Smooth muscle cell (in vitro differentiated cells): Measurements from ENCODE around the gene ZNF784. TPM values are rescaled to one million over a fixed set of nuclear protein-coding genes. Genes with fewer than 3 reads are reported as not detected.

ENCODE experiments used
- DNase-seq: peaks from one replicate; lab custom pipeline; 2025; ENCODE audit not compliant: unreplicated experiment; lab: John Stamatoyannopoulos, UW
- H2AFZ ChIP-seq: fragments of 200-600 bp; sonication (generic); 2 replicates; pipeline ENCODE4 v1.6.0; 2016; ENCODE audit warnings: antibody characterized with exemption, low read depth, mild to moderate bottlenecking
- H3F3A ChIP-seq: fragments of 200-600 bp; sonication (generic); 2 replicates; pipeline ENCODE4 v1.6.0; 2017; ENCODE audit warnings: antibody characterized with exemption, low read depth
- H3K27ac ChIP-seq: fragments of 200-600 bp; sonication (generic); 2 replicates; pipeline ENCODE4 v1.5.1; 2016; ENCODE audit warnings: low read depth, mild to moderate bottlenecking
- H3K27me3 ChIP-seq: fragments of 200-600 bp; sonication (generic); 2 replicates; pipeline ENCODE4 v1.6.1; 2016; ENCODE audit warnings: low read depth, mild to moderate bottlenecking
- H3K36me3 ChIP-seq: fragments of 200-600 bp; sonication (generic); 2 replicates; pipeline ENCODE4 v1.5.1; 2016; ENCODE audit warnings: low read depth
- H3K4me1 ChIP-seq: fragments of 200-600 bp; sonication (generic); 2 replicates; pipeline ENCODE4 v1.5.1; 2016; ENCODE audit warnings: low read depth
- H3K4me2 ChIP-seq: fragments of 200-600 bp; sonication (generic); 2 replicates; pipeline ENCODE4 v1.6.0; 2016; ENCODE audit warnings: mild to moderate bottlenecking
- H3K4me3 ChIP-seq: fragments of 200-600 bp; sonication (generic); 2 replicates; pipeline ENCODE4 v1.5.1; 2016; ENCODE audit warnings: mild to moderate bottlenecking
- H3K79me2 ChIP-seq: fragments of 200-600 bp; sonication (generic); 2 replicates; pipeline ENCODE4 v1.6.0; 2016; ENCODE audit warnings: low read depth, mild to moderate bottlenecking
- H3K9ac ChIP-seq: fragments of 200-600 bp; sonication (generic); 2 replicates; pipeline ENCODE4 v1.6.0; 2016; ENCODE audit warnings: low read depth
- H3K9me3 ChIP-seq: fragments of 200-600 bp; sonication (generic); replicated peaks from 2 replicates; pipeline ENCODE4 v1.5.1; 2016; ENCODE audit warnings: low read depth
- H4K20me1 ChIP-seq: fragments of 200-600 bp; sonication (generic); 2 replicates; pipeline ENCODE4 v1.6.0; 2016; ENCODE audit warnings: low read depth
- WGBS: methylation state at CpG from one replicate; pipeline ENCODE4 v1.1.7; 2016; ENCODE audit warnings: low lambda C conversion rate; 5-methylcytosine and 5-hydroxymethylcytosine counted together
- polyA plus RNA-seq: library from polyadenylated mRNA; unstranded; fragments of >200 nt; fragmentation: Nextera tagmentation; extraction: Ambion mirVana; gene quantifications from 2 replicates; pipeline ENCODE4 v1.2.1, GENCODE V29; 2016
- total RNA-seq: library from RNA; depleted of rRNA; stranded (reverse); fragments of >200 nt; gene quantifications from 2 replicates; pipeline ENCODE4 v1.2.3, GENCODE V29; 2014
- TF ChIP-seq, protein P1 (sequence below): fragments of 200-600 bp; sonication (generic); IDR thresholded peaks from 2 replicates; pipeline ENCODE4 v1.5.1; 2017; ENCODE audit warnings: borderline replicate concordance, mild to moderate bottlenecking, antibody characterized with exemption; ENCODE audit not compliant: insufficient read depth, poor library complexity, severe bottlenecking

ZNF784 gene
- total and polyA plus RNA-seq, 2 experiments from 2014 or later, result 3.1 to 7.3 TPM

DNA sequence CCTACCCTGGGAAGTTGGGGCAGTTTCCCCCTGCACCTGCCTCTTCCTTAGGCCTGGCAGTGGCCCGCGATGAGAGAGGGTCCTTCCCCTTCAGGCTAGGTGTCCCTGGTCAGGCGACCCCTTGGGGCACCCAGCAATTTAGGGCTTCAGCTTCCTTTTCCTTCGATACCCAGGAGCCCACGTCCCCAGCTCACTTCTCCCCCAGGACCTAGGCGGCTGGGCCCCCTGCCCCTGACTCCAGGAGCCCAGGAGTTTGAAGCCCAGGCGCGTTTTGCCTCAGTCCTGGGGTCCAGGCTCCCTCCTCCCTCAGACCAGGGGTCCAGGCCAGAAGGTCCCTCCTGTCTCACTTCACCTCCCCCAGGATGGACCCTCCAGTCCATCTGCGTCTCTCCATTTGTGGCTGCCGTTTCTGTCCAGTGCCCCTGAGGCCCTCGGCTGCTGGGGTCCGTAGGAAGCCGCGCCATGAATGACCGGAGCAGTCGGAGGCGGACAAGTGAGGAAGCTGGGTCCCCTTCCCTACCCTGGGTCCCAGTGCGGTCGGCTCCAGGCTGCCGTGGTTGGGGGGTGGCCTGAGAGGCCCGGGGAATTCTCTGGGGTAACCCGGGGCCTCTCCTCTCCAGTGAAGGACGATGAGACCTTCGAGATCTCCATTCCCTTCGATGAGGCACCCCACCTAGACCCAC lies 24.4 kb upstream of the ZNF784 start:
- Histone ChIP-seq H3K4me1 (peaks cover 13% of the 10 kb centered on the region), H3K27me3 (no peaks in the 10 kb centered on the region), H3K4me2 (peak overlapping the region; percentile 99), H3K4me3 (peak overlapping the region; percentile 99), H3K27ac (no peak overlapping the region), H3F3A (peaks cover 12% of the 10 kb centered on the region), H2AFZ (no peak overlapping the region), H3K36me3 (no peaks in the 10 kb centered on the region), H3K79me2 (peaks cover 39% of the 10 kb centered on the region), H4K20me1 (no peaks in the 10 kb centered on the region), H3K9ac (peak overlapping the region; percentile 90), H3K9me3 (no peaks in the 10 kb centered on the region)
- TF ChIP-seq, protein P1, sequence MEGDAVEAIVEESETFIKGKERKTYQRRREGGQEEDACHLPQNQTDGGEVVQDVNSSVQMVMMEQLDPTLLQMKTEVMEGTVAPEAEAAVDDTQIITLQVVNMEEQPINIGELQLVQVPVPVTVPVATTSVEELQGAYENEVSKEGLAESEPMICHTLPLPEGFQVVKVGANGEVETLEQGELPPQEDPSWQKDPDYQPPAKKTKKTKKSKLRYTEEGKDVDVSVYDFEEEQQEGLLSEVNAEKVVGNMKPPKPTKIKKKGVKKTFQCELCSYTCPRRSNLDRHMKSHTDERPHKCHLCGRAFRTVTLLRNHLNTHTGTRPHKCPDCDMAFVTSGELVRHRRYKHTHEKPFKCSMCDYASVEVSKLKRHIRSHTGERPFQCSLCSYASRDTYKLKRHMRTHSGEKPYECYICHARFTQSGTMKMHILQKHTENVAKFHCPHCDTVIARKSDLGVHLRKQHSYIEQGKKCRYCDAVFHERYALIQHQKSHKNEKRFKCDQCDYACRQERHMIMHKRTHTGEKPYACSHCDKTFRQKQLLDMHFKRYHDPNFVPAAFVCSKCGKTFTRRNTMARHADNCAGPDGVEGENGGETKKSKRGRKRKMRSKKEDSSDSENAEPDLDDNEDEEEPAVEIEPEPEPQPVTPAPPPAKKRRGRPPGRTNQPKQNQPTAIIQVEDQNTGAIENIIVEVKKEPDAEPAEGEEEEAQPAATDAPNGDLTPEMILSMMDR, result no peak
- no peak for DNase-seq
- WGBS, result 67% methylated on average over 25 of the region's 25 CpGs

DNA sequence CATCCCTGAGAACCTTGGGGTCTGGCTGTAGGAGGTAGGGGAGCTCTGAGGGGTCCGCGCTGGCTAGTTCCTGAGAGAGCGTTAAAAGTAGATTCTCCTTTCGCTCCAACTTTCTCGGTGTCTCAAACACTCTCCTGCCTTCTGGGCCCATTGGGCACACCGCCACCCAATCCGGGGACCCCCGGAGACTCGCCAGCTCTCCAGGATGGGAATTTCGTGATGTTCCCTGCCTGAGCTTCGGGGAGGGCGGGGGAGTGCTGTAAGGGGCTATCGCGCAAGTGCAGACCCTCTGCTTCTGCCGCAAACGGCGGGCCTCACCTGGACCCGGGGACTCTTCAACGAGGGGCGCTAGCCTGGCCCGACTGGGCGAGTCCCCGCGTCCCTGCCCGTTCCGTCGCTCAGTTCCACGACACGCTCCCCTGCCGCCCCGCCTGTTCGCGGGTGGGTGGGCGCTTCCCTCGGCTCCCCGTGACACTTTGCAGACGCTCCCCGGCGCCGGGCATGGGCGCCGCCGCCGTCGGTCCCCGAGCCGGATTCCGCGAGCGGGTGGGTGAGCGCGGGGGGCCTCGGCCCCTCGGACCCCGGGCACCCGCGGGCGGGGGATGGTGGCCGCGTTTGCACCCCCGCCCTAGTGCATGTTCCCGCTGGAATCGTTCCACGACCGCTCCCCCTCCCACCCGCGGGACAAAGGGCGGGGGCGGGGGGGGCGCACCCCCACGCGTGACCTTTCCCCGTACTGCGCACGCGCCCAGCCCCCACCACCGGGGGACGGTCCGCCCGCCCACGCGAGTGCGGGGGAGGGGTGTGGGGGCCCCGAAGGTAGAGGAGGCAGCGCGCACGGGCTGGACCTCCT lies 23.6 kb upstream of the ZNF784 start, which contains the start of gene CCDC106:
Gene CCDC106, plus strand, starts transcription at position 481 of the 853 bp plus-strand sequence. CDS start 835 bp downstream, outside the sequence.
- H3K79me2 ChIP-seq, result peaks cover 42% of the 10 kb centered on the region
- no peaks in the 10 kb centered on the region for H3K9me3 ChIP-seq

DNA sequence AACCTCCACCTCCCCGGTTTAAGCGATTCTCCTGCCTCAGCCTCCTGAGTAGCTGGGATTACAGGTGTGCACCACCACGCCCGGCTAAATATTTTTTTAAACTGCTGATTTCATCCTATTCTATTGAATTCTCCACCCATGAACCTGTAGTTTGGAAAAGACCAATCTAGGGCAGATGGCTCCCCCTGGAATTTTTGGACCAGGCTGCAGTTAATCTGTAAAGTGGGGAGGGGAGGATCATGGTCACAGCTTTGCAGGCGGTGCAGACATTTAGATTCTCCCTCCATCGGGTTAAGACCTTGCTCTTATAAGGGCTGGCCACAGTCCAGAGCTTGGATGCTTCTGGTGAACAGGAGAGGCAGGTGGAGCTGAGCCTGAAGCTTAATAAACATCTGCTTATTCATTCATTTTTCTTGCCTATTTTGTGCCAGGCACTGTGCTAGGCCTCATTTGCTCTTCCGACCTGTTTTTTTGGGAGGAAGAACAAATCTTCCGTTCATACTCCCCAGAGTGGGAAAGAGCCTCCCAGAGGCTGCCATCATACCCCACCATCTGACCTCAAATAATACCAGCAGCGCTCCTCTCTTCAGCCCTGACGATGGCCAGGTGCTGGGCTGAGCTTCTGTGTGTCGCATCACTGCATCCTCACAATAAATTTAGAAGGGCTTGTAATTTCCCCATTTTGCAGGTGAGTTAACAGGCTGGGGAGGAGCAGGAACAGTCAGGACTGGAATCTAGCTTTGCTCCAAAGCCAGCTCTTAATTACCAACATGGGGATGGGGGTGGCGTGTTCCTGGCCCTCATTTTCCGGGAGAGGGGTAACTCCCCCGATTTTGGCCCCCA lies 22.7 kb upstream of the ZNF784 start:
- H2AFZ ChIP-seq, result peak overlapping the region; percentile 80
- H3K36me3 ChIP-seq, result no peaks in the 10 kb centered on the region
- H3K27ac ChIP-seq, result peak overlapping the region; percentile 61
- H3F3A ChIP-seq, result peaks cover 12% of the 10 kb centered on the region
- TF ChIP-seq, protein P1, result no peak
- WGBS, result 50% methylated on average over 14 of the region's 14 CpGs
- DNase-seq, result no peak
- peak overlapping the region; percentile 90 for H3K9ac ChIP-seq
- no peaks in the 10 kb centered on the region for H4K20me1 ChIP-seq
- H3K4me2 ChIP-seq, result peak overlapping the region; percentile 99
- no peaks in the 10 kb centered on the region for H3K9me3 ChIP-seq
- peaks cover 19% of the 10 kb centered on the region for H3K4me1 ChIP-seq
- H3K79me2 ChIP-seq, result peaks cover 45% of the 10 kb centered on the region
- H3K27me3 ChIP-seq, result no peaks in the 10 kb centered on the region
- peak overlapping the region; percentile 99 for H3K4me3 ChIP-seq

More for the DNA sequence above, 23.6 kb upstream of the ZNF784 start, which contains the start of gene CCDC106:
- Histone ChIP-seq H3K27ac (peak within 1 kb of the TSS; percentile 61), H3K27me3 (no peaks in the 10 kb centered on the region), H3K4me3 (peak within 1 kb of the TSS; percentile 99), H2AFZ (peak within 1 kb of the TSS; percentile 80), H3K4me2 (peak within 1 kb of the TSS; percentile 99), H3K36me3 (no peaks in the 10 kb centered on the region), H3K4me1 (peaks cover 13% of the 10 kb centered on the region), H3F3A (peaks cover 12% of the 10 kb centered on the region), H4K20me1 (no peaks in the 10 kb centered on the region), H3K9ac (peak within 1 kb of the TSS; percentile 90)
- TF ChIP-seq, protein P1, result no peak
- no peak for DNase-seq
- WGBS, result 2% methylated on average over 57 of the region's 87 CpGs
